Tibial artery (tissue), 4 donors: Measurements from ENCODE around the gene RPRM.

ENCODE experiments used
- DNase-seq, 2 donors: peaks; one replicate each; pipeline ENCODE4 v3.0.0-alpha.2; 2019
- H3K27ac ChIP-seq, 2 donors: fragments of 200-600 bp; sonication (generic) in 1 of 2; 1 replicate in 1 of 2; 2 replicates in 1 of 2; pipeline ENCODE4 v1.5.1; 2018 to 2019; ENCODE audit warnings: mild to moderate bottlenecking in 1 of 2
- H3K27me3 ChIP-seq, 2 donors: fragments of 200-600 bp; sonication (generic) in 1 of 2; one replicate each; pipeline versions ENCODE4 v1.5.1 to v1.6.0; 2016 to 2019
- H3K36me3 ChIP-seq, 3 donors: fragments of 200-600 bp; sonication (generic) in 2 of 3; one replicate each; pipeline ENCODE4 v1.5.1; 2016 to 2019; ENCODE audit warnings: mild to moderate bottlenecking in 2 of 3
- H3K4me1 ChIP-seq, 4 donors: fragments of 200-600 bp; sonication (generic) in 2 of 4; 1 replicate in 3 of 4; 2 replicates in 1 of 4; pipeline ENCODE4 v1.5.1; 2016 to 2019
- H3K4me3 ChIP-seq, 2 donors: fragments of 200-600 bp; sonication (generic) in 1 of 2; 1 replicate in 1 of 2; 2 replicates in 1 of 2; pipeline ENCODE4 v1.5.1; 2018 to 2019; ENCODE audit warnings: mild to moderate bottlenecking in 2 of 2
- H3K9me3 ChIP-seq, 3 donors: fragments of 200-600 bp; sonication (generic) in 1 of 3; one replicate each; pipeline ENCODE4 v1.5.1; 2016 to 2019
- intact Hi-C: fragments of 100-400 bp; cut with DNase I; formaldehyde crosslinking; loops from one replicate; pipeline ENCODE4 v1.15.0; 2023; ENCODE audit warnings: low total_unique reads
- TF ChIP-seq, protein P1 (sequence below), 2 experiments: fragments of 200-600 bp in 1 of 2; fragments of 450-650 bp in 1 of 2; IDR thresholded peaks; one replicate each; pipeline ENCODE4 v1.5.1; 2017 to 2019; ENCODE audit warnings: antibody characterized with exemption in 2 of 2, mild to moderate bottlenecking in 1 of 2, moderate library complexity in 1 of 2

The RPRM gene

DNA sequence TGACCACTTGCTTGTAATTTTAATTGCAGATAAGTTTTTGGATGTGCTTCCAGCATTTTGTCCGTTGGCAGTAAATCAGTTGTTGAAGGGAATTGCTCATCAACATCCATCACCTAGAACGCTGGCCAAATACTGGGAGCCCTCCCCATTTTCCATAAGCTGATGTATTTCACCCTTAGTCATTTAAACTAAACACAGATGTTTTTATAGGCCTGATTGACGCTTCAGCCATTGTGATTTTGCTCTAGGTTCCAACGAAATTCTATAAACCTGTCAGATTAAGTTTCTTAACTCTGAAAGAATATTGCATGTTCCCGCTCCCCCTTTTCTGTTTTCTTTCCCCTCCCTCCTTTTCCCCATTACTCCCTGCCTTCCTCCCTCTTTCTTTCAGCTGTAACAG is 1.0 kb upstream of the RPRM start:
- no peak for DNase-seq
- Histone ChIP-seq H3K27me3 (peaks cover 0 to 44% of the 10 kb centered on the region in 2 donors), H3K4me3 (no peak overlapping the region), H3K27ac (no peak overlapping the region), H3K4me1 (peaks cover 0 to 27% (median 24%) of the 10 kb centered on the region in 4 donors), H3K36me3 (no peaks in the 10 kb centered on the region), H3K9me3 (no peaks in the 10 kb centered on the region)
- TF ChIP-seq, protein P1, sequence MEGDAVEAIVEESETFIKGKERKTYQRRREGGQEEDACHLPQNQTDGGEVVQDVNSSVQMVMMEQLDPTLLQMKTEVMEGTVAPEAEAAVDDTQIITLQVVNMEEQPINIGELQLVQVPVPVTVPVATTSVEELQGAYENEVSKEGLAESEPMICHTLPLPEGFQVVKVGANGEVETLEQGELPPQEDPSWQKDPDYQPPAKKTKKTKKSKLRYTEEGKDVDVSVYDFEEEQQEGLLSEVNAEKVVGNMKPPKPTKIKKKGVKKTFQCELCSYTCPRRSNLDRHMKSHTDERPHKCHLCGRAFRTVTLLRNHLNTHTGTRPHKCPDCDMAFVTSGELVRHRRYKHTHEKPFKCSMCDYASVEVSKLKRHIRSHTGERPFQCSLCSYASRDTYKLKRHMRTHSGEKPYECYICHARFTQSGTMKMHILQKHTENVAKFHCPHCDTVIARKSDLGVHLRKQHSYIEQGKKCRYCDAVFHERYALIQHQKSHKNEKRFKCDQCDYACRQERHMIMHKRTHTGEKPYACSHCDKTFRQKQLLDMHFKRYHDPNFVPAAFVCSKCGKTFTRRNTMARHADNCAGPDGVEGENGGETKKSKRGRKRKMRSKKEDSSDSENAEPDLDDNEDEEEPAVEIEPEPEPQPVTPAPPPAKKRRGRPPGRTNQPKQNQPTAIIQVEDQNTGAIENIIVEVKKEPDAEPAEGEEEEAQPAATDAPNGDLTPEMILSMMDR (IDR thresholded peaks at IDR 0.05) = no peak
- intact Hi-C loops = no loop called here

DNA sequence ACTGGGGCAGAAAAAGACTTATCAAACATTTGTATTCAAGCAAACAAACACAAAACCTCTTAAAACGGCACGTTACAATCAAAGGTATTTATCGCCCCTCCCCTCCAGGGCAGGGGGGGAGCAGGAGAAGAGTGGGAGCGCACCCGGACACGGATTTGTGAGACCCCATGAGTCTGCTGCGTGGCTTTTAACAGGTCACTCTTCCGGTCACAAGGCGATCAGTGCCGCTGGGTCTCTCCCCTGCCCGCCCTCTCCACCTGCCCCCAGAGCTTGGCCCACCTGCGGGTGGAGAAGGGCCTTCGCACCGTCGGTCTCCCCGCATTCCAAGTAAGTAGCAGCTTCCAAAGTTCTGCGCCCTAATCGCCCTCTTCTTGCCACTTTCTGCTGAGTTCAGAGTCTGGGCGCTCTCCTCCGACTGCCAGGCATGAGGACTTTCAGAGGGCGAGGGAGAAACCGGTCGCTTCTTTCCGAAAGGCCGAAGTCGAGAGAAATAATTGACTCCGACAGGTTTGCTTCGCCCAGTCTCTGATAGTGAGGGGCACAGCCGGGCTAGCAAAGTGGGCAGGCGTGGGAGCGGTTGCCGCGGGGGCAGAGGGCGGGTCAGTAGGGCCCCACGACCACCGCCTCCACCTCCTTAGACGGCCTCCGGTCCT is 800 bp downstream of the RPRM start:
- Histone ChIP-seq H3K27ac (no peak overlapping the region), H3K27me3 (peaks cover 0 to 43% of the 10 kb centered on the region in 2 donors), H3K36me3 (no peaks in the 10 kb centered on the region), H3K9me3 (no peaks in the 10 kb centered on the region), H3K4me3 (peak overlapping the region; percentile 49 to 57), H3K4me1 (peaks cover 0 to 27% (median 24%) of the 10 kb centered on the region in 4 donors)
- no peak for DNase-seq
- intact Hi-C loops = no loop called here
- TF ChIP-seq, protein P1 (IDR thresholded peaks at IDR 0.05) = no peak

DNA sequence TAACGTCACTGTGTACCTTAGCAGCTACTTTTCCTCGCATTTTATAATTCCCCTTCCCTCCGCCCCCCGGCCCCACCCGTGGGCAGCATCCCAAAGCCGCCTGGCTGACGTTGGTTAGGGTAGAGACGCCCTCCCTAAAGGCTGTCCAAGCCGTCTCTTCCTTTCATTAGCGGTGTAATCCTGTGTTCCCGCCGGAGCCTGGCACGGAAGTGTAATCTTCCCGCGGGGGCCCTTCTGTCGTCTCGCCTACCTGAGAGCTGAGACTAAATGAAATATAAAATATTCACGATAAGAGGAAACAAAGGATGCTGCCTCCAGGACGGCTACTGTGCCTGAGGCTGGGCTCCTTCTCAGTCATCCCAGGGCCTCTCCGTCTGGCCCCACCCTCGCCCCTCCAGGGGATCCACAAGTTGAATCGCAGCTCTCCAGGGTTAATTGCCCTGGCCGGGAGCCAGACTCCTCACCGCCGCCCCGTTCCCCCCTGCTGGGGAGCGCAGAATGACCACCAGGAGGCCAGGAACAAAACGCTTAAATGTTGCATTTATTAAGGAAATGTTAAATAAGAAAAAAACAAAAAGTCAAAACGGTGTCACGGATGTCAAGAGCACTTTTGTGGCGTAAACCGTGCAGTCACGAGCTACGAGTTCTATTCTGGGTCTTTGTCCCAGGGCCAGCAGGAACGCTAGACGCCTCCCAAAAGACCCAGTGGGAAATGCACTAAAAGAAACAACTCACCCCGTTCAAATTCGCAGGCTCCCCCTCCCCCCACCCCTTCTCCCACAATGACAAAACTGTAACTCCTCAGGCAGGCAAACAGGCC is 1.5 kb downstream of the RPRM start:
- no peaks in the 10 kb centered on the region for H3K9me3 ChIP-seq
- no peaks in the 10 kb centered on the region for H3K36me3 ChIP-seq
- TF ChIP-seq, protein P1 (IDR thresholded peaks at IDR 0.05) = no peak
- H3K4me1 ChIP-seq = peaks cover 0 to 27% (median 24%) of the 10 kb centered on the region in 4 donors
- H3K27me3 ChIP-seq = peaks cover 0 to 41% of the 10 kb centered on the region in 2 donors
- no peak overlapping the region for H3K27ac ChIP-seq
- peak overlapping the region; percentile 49 to 57 for H3K4me3 ChIP-seq
- intact Hi-C loops = no loop called here
- DNase-seq = peak in 1 of 2 donors; percentile 62

DNA sequence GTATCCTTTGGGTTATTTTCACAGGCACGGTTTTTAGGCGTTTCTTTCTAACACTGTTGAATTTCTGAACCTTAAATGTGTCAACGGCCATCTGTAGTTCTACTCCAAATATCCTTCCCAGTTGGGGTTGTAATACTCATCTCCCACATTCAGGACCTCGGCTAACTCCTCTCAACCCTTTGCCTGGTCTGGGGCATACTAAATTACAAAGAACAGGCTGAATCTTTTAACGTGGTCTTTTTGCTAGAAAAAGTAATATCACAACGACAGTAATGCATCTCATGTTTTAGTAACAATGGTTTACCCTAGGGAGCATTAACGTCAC is 2.1 kb downstream of the RPRM start:
- Histone ChIP-seq H3K9me3 (no peaks in the 10 kb centered on the region), H3K27ac (no peak overlapping the region), H3K27me3 (peaks cover 0 to 38% of the 10 kb centered on the region in 2 donors), H3K36me3 (no peaks in the 10 kb centered on the region), H3K4me3 (no peak overlapping the region), H3K4me1 (peaks cover 0 to 27% (median 24%) of the 10 kb centered on the region in 4 donors)
- TF ChIP-seq, protein P1 (IDR thresholded peaks at IDR 0.05) = no peak
- no peak for DNase-seq
- intact Hi-C loops = no loop called here

DNA sequence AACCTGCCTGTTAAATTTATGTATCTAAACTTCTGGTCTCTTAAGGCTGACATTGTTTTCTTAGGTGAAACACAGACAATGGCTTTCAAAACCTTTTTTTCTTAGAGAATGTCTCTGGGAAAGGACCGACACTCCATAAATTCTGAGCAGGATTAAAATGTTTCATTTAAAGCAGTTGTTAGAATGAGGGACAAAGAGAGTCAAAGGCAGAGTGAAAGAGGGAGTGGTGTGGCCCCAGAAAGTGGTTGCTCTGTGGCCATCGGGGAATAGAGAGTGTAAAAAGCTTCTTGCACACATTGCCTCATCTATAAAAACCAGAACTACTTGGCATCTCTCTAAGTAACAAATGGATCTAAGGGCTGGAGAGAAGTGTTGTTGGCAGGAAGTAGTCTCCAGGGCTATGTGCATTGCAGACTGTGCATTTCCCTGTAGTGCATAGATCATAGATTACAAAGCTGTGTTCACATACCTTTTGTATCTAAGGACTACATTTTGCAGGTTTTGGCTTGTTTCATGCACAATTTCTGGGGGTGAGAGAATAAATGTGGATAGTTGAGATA is 3.6 kb downstream of the RPRM start:
- no peak for DNase-seq
- Histone ChIP-seq H3K36me3 (no peaks in the 10 kb centered on the region), H3K9me3 (no peaks in the 10 kb centered on the region), H3K27ac (no peak overlapping the region), H3K4me3 (no peak overlapping the region), H3K27me3 (peaks cover 0 to 31% of the 10 kb centered on the region in 2 donors), H3K4me1 (peaks cover 0 to 27% (median 24%) of the 10 kb centered on the region in 4 donors)
- intact Hi-C loops = no loop called here
- TF ChIP-seq, protein P1 (IDR thresholded peaks at IDR 0.05) = no peak
